Panc1 (cell line): ENCODE data around the gene TALDO1. TPM values are rescaled to one million over a fixed set of nuclear protein-coding genes. Genes with fewer than 3 reads are reported as not detected.

Experiments
- ATAC-seq: fragments of 200-7000 bp; cut with Tn5 transposase; 2 replicates; pipeline ENCODE4 v1.9.1; 2020; ENCODE audit warnings: mild to moderate bottlenecking, moderate library complexity
- BruUV-seq: library from RNA; stranded (reverse); fragments of 400-500 nt; replicated peaks from 2 replicates; lab custom pipeline; 2021; lab: Mats Ljungman, UMichigan
- CTCF ChIA-PET: fragments of 300-600 bp; sonication (Branson Sonifier 250); formaldehyde crosslinking; loops from one replicate; lab custom pipeline; 2022; ENCODE audit warnings: antibody characterized with exemption; lab: Charles Lee
- POLR2A ChIA-PET: fragments of 300-600 bp; sonication (Branson Sonifier 250); formaldehyde crosslinking; loops from one replicate; lab custom pipeline; 2022; ENCODE audit warnings: antibody characterized with exemption; lab: Charles Lee
- DNase-seq: peaks from one replicate; pipeline ENCODE4 v3.0.0-alpha.2; 2010; ENCODE audit warnings: low read depth, low spot score
- H3K27ac ChIP-seq: 2 replicates; pipeline ENCODE4 v1.5.1; 2011; ENCODE audit warnings: mild to moderate bottlenecking, low read length, inconsistent platforms
- H3K27me3 ChIP-seq: fragments of 200-500 bp; sonication (Bioruptor generic); 2 replicates; pipeline ENCODE4 v1.6.0; 2014; ENCODE audit warnings: low read length, inconsistent platforms; ENCODE audit not compliant: control insufficient read depth, insufficient read depth
- H3K36me3 ChIP-seq: fragments of 200-500 bp; sonication (Bioruptor generic); 2 replicates; pipeline ENCODE4 v1.5.1; 2014; ENCODE audit warnings: inconsistent platforms, mild to moderate bottlenecking, low read length, moderate library complexity; ENCODE audit not compliant: control insufficient read depth, insufficient read depth
- H3K4me1 ChIP-seq: 2 replicates; pipeline ENCODE4 v1.5.1; 2011; ENCODE audit warnings: inconsistent platforms, mild to moderate bottlenecking, low read length, moderate library complexity; ENCODE audit not compliant: control insufficient read depth, insufficient read depth
- H3K4me3 ChIP-seq, 2 experiments: 2 replicates each; pipeline ENCODE4 v1.5.1; 2011 to 2012; ENCODE audit warnings: low read depth in 2 of 2, low read length in 2 of 2, mild to moderate bottlenecking in 2 of 2, inconsistent platforms in 1 of 2, moderate library complexity in 1 of 2
- H3K9me3 ChIP-seq: fragments of 200-500 bp; sonication (Bioruptor generic); 2 replicates; pipeline ENCODE4 v1.5.1; 2014; ENCODE audit warnings: low read depth, mild to moderate bottlenecking, inconsistent platforms, low read length, moderate library complexity; ENCODE audit not compliant: control insufficient read depth, insufficient read depth
- CTCF ChIP-seq: fragments of 450-650 bp; IDR thresholded peaks from 2 replicates; pipeline ENCODE4 v1.5.1; 2017; ENCODE audit warnings: mild to moderate bottlenecking
- POLR2AphosphoS5 ChIP-seq: IDR thresholded peaks from 2 replicates; pipeline ENCODE4 v1.6.1; 2012; ENCODE audit warnings: mild to moderate bottlenecking, low read depth, low read length, moderate library complexity
- REST ChIP-seq, 2 experiments: IDR thresholded peaks; 2 replicates each; pipeline ENCODE4 v1.6.1; 2011 to 2012; ENCODE audit warnings: low read depth in 2 of 2, control low read depth in 1 of 2, low read length in 1 of 2, mild to moderate bottlenecking in 1 of 2, moderate library complexity in 1 of 2; ENCODE audit not compliant: insufficient read depth in 1 of 2
- SIN3A ChIP-seq: IDR thresholded peaks from 2 replicates; pipeline ENCODE4 v1.6.1; 2012; ENCODE audit warnings: low read depth, mild to moderate bottlenecking, low read length, moderate library complexity, borderline replicate concordance; ENCODE audit not compliant: insufficient read depth
- TCF7L2 ChIP-seq: IDR thresholded peaks from 2 replicates; pipeline ENCODE4 v1.6.1; 2011; ENCODE audit warnings: mild to moderate bottlenecking, low read depth, low read length, inconsistent platforms
- in situ Hi-C: cut with HindIII; loops from 2 replicates; pipeline ENCODE4 v1.10.0; 2016; ENCODE audit warnings: low sequenced_read_pairs, low pct_unique_long_range_greater_than_20kb
- intact Hi-C: fragments of 100-400 bp; cut with micrococcal nuclease; formaldehyde crosslinking; loops from one replicate; pipeline ENCODE4 v1.10.0; 2022; ENCODE audit not compliant: unreplicated experiment
- total RNA-seq: library from RNA; stranded (reverse); gene quantifications from one replicate; pipeline ENCODE4 v1.2.1, GENCODE V29; 2021; ENCODE audit not compliant: unreplicated experiment

The TALDO1 gene
- total RNA-seq, 1 experiment from 2014 or later, result 257 TPM

DNA sequence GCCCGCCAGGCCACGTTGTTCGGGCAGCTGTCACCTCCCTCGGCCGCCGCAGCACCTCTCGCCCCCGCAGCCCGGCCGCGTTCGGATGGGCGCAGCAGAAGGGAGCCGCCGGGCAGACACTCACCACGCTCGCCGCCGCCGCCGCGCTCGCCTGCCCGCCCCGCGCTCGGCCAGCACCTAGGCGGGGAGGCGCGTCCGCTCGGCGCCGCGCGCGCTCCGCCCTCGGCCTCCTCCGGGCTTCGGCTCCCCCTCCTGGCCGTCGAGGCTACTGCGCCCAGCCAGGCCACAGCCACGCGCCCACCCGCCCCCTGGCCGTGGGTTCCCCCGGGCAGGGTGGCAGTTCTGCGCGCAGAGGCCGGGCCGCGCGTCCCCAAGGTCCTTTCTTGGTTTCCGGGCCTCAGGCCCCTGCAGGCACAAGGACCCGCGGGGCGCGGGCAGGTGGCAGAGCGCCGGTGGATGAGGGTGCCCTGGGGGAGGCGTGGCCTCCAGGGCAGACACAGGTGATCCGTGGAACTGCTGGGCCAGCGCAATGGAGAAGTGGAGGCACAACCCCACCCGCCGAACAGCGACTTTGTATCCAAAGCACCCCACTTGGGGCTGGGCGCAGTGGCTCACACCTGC is 50.9 kb downstream of the TALDO1 start, which contains the start of gene SLC25A22:
TSS of gene SLC25A22 (minus strand) at position 189 of the 621 bp plus-strand sequence. CDS start 3,275 bp downstream, outside the sequence.
- TF ChIP-seq CTCF (peak; percentile 100), POLR2AphosphoS5 (peak; percentile 68), SIN3A (no peak), REST (IDR thresholded peaks at IDR 0.05; ENCODE audit: insufficient read depth in 1 of 2, low read depth in 2 of 2, low read length in 1 of 2) (no peak), TCF7L2 (no peak)
- Histone ChIP-seq H3K4me3 (peak within 1 kb of the TSS; percentile 71 to 86), H3K4me1 (peaks cover 42% of the 10 kb centered on the region), H3K36me3 (no peaks in the 10 kb centered on the region; the same call in none of the 2 replicates), H3K27me3 (no peaks in the 10 kb centered on the region), H3K27ac (peak within 1 kb of the TSS; percentile 93), H3K9me3 (no peaks in the 10 kb centered on the region)
- in situ Hi-C loops (no loop called here), intact Hi-C loops (no loop called here)
- ChIA-PET POLR2A (interaction anchor here (0.7 kb wide), 1 partner anchor 8 kb away, joined by 7 read pairs; no protein-coding TSS in a partner anchor), CTCF (no interaction called here)
- no peak for DNase-seq
- ATAC-seq, result peak; percentile 71
- no TSS peak for BruUV-seq

- DNase-seq (no peak), ATAC-seq (no peak)
- Histone ChIP-seq H3K4me3 (no peak overlapping the region), H3K9me3 (no peaks in the 10 kb centered on the region), H3K27me3 (no peaks in the 10 kb centered on the region), H3K36me3 (no peaks in the 10 kb centered on the region), H3K27ac (no peak overlapping the region), H3K4me1 (peaks cover 42% of the 10 kb centered on the region)
- intact Hi-C loops (no loop called here), in situ Hi-C loops (no loop called here)
- TSS peak; percentile 54 for BruUV-seq
- no peak for TF ChIP-seq CTCF
- no peak for TF ChIP-seq SIN3A
- TF ChIP-seq REST (IDR thresholded peaks at IDR 0.05; ENCODE audit: insufficient read depth in 1 of 2, low read depth in 2 of 2, low read length in 1 of 2), result no peak
- TF ChIP-seq TCF7L2, result no peak
- TF ChIP-seq POLR2AphosphoS5, result no peak
- ChIA-PET CTCF (no interaction called here), POLR2A (no interaction called here)
Measured at GRCh38 chr11:799641-800316, 52.5 kb downstream of the TALDO1 start.
